MG63 (cell line): ENCODE data around the gene SCGB2B2. TPM values are rescaled to one million over a fixed set of nuclear protein-coding genes. Genes with fewer than 3 reads are reported as not detected.
A peak's percentile ranks its signal among the peaks of the same experiment; 100 is the strongest.
"Not testable (repeated sequence)": the region's sequence is repeated elsewhere in the genome, so short reads cannot be mapped to it uniquely, and the experiment has no call there.

ENCODE experiments used
- DNase-seq: peaks from one replicate; pipeline ENCODE4 v3.0.0-alpha.2; 2020
- H3K27me3 ChIP-seq: fragments of 250-450 bp; sonication (Bioruptor Pico); 2 replicates; pipeline ENCODE4 v1.5.1; 2020; ENCODE audit warnings: mild to moderate bottlenecking, moderate library complexity
- H3K36me3 ChIP-seq: fragments of 250-450 bp; sonication (Bioruptor Pico); 2 replicates; pipeline ENCODE4 v1.5.1; 2020; ENCODE audit warnings: mild to moderate bottlenecking, moderate library complexity
- H3K4me3 ChIP-seq: fragments of 250-450 bp; sonication (Bioruptor Pico); 2 replicates; pipeline ENCODE4 v1.5.1; 2020; ENCODE audit warnings: mild to moderate bottlenecking, moderate library complexity
- H3K9me3 ChIP-seq: fragments of 250-450 bp; sonication (Bioruptor Pico); 2 replicates; pipeline ENCODE4 v1.5.1; 2020; ENCODE audit warnings: mild to moderate bottlenecking, moderate library complexity
- total RNA-seq: library from RNA; depleted of rRNA; stranded (reverse); fragments of >200 nt; shearing (Covaris generic); gene quantifications from 2 replicates; pipeline ENCODE4 v1.2.3, GENCODE V29; 2014; ENCODE audit warnings: low replicate concordance

SCGB2B2 gene
- total RNA-seq, 1 experiment from 2014 or later, result not detected

- Histone ChIP-seq H3K27me3 (no peaks in the 10 kb centered on the region), H3K36me3 (peaks cover 22% of the 10 kb centered on the region), H3K9me3 (peaks cover 28% of the 10 kb centered on the region), H3K4me3 (peak within 1 kb of the TSS; percentile 64)
- peak; percentile 92 for DNase-seq
Observed at GRCh38 chr19:34677386-34678084, 576 bp upstream of the SCGB2B2 start, which contains the start of gene ZNF302. TSS of gene ZNF302 (plus strand) at chr19:34677678. CDS start at chr19:34678805, 1,127 bp downstream.

- H3K9me3 ChIP-seq, result peaks cover 22% of the 10 kb centered on the region
- no peak overlapping the region for H3K4me3 ChIP-seq
- DNase-seq, result no peak
- H3K36me3 ChIP-seq, result peaks cover 15% of the 10 kb centered on the region
- no peaks in the 10 kb centered on the region for H3K27me3 ChIP-seq
Observed at GRCh38 chr19:34675919-34676318, 1.0 kb downstream of the SCGB2B2 start.

- Histone ChIP-seq H3K4me3 (no peak overlapping the region), H3K36me3 (peaks cover 15% of the 10 kb centered on the region), H3K9me3 (peaks cover 20% of the 10 kb centered on the region), H3K27me3 (no peaks in the 10 kb centered on the region)
- DNase-seq, result no peak
Observed at GRCh38 chr19:34675250-34675649, 1.7 kb downstream of the SCGB2B2 start.

GRCh38 chr19:34673590-34673989, 3.4 kb downstream of the SCGB2B2 start:
- DNase-seq, result no peak
- no peaks in the 10 kb centered on the region for H3K27me3 ChIP-seq
- peaks cover 2% of the 10 kb centered on the region for H3K36me3 ChIP-seq
- H3K9me3 ChIP-seq, result peaks cover 15% of the 10 kb centered on the region
- H3K4me3 ChIP-seq, result no peak overlapping the region

GRCh38 chr19:34671972-34672371, 5.0 kb downstream of the SCGB2B2 start:
- Histone ChIP-seq H3K9me3 (peaks cover 6% of the 10 kb centered on the region; the same call in 1 of the 2 replicates), H3K27me3 (no peaks in the 10 kb centered on the region), H3K4me3 (no peak overlapping the region), H3K36me3 (no peaks in the 10 kb centered on the region)
- DNase-seq, result no peak

GRCh38 chr19:34669305-34669704, 7.7 kb downstream of the SCGB2B2 start:
- H3K4me3 ChIP-seq, result no peak overlapping the region
- H3K27me3 ChIP-seq, result no peaks in the 10 kb centered on the region
- no peaks in the 10 kb centered on the region for H3K9me3 ChIP-seq
- H3K36me3 ChIP-seq, result no peaks in the 10 kb centered on the region
- no peak for DNase-seq

- not testable (repeated sequence) for H3K27me3 ChIP-seq, H3K4me3 ChIP-seq, DNase-seq, H3K36me3 ChIP-seq, H3K9me3 ChIP-seq
Observed at GRCh38 chr19:34668690-34669089, 8.3 kb downstream of the SCGB2B2 start.

GRCh38 chr19:34668077-34668689, 8.8 kb downstream of the SCGB2B2 start:
- H3K9me3 ChIP-seq, H3K27me3 ChIP-seq, H3K4me3 ChIP-seq, DNase-seq, H3K36me3 ChIP-seq: not testable (repeated sequence)

GRCh38 chr19:34667349-34668076, 9.4 kb downstream of the SCGB2B2 start:
- no peaks in the 10 kb centered on the region for H3K9me3 ChIP-seq
- H3K27me3 ChIP-seq, result no peaks in the 10 kb centered on the region
- DNase-seq, result no peak
- H3K4me3 ChIP-seq, result peak overlapping the region; percentile 39
- no peaks in the 10 kb centered on the region for H3K36me3 ChIP-seq

- no peak for DNase-seq
- Histone ChIP-seq H3K36me3 (no peaks in the 10 kb centered on the region), H3K4me3 (no peak overlapping the region), H3K9me3 (no peaks in the 10 kb centered on the region), H3K27me3 (no peaks in the 10 kb centered on the region)
Observed at GRCh38 chr19:34666958-34667265, 10.0 kb downstream of the SCGB2B2 start.

GRCh38 chr19:34666200-34666957, 10.6 kb downstream of the SCGB2B2 start:
- Histone ChIP-seq H3K36me3 (no peaks in the 10 kb centered on the region), H3K4me3 (no peak overlapping the region), H3K9me3 (no peaks in the 10 kb centered on the region), H3K27me3 (no peaks in the 10 kb centered on the region)
- DNase-seq, result no peak

- DNase-seq, H3K27me3 ChIP-seq, H3K4me3 ChIP-seq, H3K36me3 ChIP-seq, H3K9me3 ChIP-seq: not testable (repeated sequence)
Observed at GRCh38 chr19:34665275-34665674, 11.7 kb downstream of the SCGB2B2 start.

- Histone ChIP-seq H3K36me3 (no peaks in the 10 kb centered on the region), H3K4me3 (no peak overlapping the region), H3K27me3 (no peaks in the 10 kb centered on the region), H3K9me3 (no peaks in the 10 kb centered on the region)
- DNase-seq, result no peak
Observed at GRCh38 chr19:34664870-34665269, 12.1 kb downstream of the SCGB2B2 start.

- no peak overlapping the region for H3K4me3 ChIP-seq
- H3K27me3 ChIP-seq, result no peaks in the 10 kb centered on the region
- no peak for DNase-seq
- no peaks in the 10 kb centered on the region for H3K9me3 ChIP-seq
- no peaks in the 10 kb centered on the region for H3K36me3 ChIP-seq
Observed at GRCh38 chr19:34664168-34664567, 12.8 kb downstream of the SCGB2B2 start.

GRCh38 chr19:34662919-34663318, 14.0 kb downstream of the SCGB2B2 start:
- Histone ChIP-seq H3K9me3 (no peaks in the 10 kb centered on the region), H3K4me3 (no peak overlapping the region), H3K36me3 (no peaks in the 10 kb centered on the region), H3K27me3 (no peaks in the 10 kb centered on the region)
- DNase-seq, result no peak

- no peak for DNase-seq
Observed at GRCh38 chr19:34661357-34661756, 15.6 kb downstream of the SCGB2B2 start.

GRCh38 chr19:34655651-34656050, 21.3 kb downstream of the SCGB2B2 start:
- peaks cover 2% of the 10 kb centered on the region for H3K9me3 ChIP-seq
- no peaks in the 10 kb centered on the region for H3K27me3 ChIP-seq

More at GRCh38 chr19:34661357-34661756, 15.6 kb downstream of the SCGB2B2 start:
- Histone ChIP-seq H3K27me3 (no peaks in the 10 kb centered on the region), H3K36me3 (no peaks in the 10 kb centered on the region), H3K9me3 (no peaks in the 10 kb centered on the region), H3K4me3 (no peak overlapping the region)

More at GRCh38 chr19:34655651-34656050, 21.3 kb downstream of the SCGB2B2 start:
- Histone ChIP-seq H3K4me3 (no peak overlapping the region), H3K36me3 (no peaks in the 10 kb centered on the region)
- DNase-seq, result no peak
